ENCODE results near the gene SPSB2. TPM values are rescaled to one million over a fixed set of nuclear protein-coding genes. Genes with fewer than 3 reads are reported as not detected.
A peak's percentile ranks its signal among the peaks of the same experiment; 100 is the strongest.

SPSB2 gene
- total and polyA plus RNA-seq, 9 of the 15 experiments (the other 6 are each of a cell fraction or from before 2014, with no cell fraction given) = 0.10 to 10.6 (median 1.9) TPM

DNA sequence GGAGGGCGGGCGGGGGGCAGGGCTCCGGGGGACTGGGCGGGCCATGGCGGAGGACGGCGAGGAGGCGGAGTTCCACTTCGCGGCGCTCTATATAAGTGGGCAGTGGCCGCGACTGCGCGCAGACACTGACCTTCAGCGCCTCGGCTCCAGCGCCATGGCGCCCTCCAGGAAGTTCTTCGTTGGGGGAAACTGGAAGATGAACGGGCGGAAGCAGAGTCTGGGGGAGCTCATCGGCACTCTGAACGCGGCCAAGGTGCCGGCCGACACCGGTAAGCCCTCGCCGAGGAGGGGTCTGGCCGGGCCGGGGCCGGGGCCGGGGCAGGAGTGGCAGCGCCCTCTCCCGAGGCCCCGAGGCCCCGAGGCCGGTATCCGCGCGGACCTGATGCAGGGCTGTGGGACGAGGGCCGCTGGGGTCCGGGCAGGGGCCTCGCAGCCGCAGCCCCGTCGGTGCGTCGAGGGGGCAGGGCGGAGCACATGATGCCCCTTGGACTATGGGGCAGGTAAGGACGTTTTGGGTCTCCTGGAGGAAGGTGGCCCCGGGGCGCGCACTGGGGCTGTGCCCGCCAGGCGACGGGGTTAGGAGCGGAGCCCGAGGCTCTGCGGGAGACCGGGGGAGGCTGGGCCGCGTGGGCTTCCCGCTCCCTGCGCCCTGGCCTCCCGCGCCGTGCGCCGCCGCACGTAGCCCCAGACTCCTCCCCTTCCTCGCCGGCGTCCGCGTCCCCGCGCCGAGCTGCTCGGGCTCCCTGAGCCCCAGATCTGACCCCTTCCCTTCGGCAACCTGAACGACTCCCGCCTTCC lies 5.5 kb downstream of the SPSB2 start, which contains the start of gene TPI1 (continued):
- TF ChIP-seq, protein P1, sequence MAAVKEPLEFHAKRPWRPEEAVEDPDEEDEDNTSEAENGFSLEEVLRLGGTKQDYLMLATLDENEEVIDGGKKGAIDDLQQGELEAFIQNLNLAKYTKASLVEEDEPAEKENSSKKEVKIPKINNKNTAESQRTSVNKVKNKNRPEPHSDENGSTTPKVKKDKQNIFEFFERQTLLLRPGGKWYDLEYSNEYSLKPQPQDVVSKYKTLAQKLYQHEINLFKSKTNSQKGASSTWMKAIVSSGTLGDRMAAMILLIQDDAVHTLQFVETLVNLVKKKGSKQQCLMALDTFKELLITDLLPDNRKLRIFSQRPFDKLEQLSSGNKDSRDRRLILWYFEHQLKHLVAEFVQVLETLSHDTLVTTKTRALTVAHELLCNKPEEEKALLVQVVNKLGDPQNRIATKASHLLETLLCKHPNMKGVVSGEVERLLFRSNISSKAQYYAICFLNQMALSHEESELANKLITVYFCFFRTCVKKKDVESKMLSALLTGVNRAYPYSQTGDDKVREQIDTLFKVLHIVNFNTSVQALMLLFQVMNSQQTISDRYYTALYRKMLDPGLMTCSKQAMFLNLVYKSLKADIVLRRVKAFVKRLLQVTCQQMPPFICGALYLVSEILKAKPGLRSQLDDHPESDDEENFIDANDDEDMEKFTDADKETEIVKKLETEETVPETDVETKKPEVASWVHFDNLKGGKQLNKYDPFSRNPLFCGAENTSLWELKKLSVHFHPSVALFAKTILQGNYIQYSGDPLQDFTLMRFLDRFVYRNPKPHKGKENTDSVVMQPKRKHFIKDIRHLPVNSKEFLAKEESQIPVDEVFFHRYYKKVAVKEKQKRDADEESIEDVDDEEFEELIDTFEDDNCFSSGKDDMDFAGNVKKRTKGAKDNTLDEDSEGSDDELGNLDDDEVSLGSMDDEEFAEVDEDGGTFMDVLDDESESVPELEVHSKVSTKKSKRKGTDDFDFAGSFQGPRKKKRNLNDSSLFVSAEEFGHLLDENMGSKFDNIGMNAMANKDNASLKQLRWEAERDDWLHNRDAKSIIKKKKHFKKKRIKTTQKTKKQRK (IDR thresholded peaks at IDR 0.05; ENCODE audit: borderline replicate concordance, low read depth, low read length) = no peak
- TF ChIP-seq ZBTB17 (CRISPR knock-in tag; IDR thresholded peaks at IDR 0.05) (peak; percentile 53; the same call in 1 of the 2 replicates), ZNF644 (tag; IDR thresholded peaks at IDR 0.05; ENCODE audit: low read depth) (no peak), HNRNPH1 (optimal IDR thresholded peaks at IDR 0.05; ENCODE audit: low read depth, low read length) (no peak), ZBTB8A (IDR thresholded peaks at IDR 0.05; ENCODE audit: partially characterized antibody) (no peak), HDAC1 (IDR thresholded peaks at IDR 0.05) (peak in 1 of 2 experiments; percentile 41; a peak in 1 of 4 replicates)
- TF ChIP-seq, protein P2, sequence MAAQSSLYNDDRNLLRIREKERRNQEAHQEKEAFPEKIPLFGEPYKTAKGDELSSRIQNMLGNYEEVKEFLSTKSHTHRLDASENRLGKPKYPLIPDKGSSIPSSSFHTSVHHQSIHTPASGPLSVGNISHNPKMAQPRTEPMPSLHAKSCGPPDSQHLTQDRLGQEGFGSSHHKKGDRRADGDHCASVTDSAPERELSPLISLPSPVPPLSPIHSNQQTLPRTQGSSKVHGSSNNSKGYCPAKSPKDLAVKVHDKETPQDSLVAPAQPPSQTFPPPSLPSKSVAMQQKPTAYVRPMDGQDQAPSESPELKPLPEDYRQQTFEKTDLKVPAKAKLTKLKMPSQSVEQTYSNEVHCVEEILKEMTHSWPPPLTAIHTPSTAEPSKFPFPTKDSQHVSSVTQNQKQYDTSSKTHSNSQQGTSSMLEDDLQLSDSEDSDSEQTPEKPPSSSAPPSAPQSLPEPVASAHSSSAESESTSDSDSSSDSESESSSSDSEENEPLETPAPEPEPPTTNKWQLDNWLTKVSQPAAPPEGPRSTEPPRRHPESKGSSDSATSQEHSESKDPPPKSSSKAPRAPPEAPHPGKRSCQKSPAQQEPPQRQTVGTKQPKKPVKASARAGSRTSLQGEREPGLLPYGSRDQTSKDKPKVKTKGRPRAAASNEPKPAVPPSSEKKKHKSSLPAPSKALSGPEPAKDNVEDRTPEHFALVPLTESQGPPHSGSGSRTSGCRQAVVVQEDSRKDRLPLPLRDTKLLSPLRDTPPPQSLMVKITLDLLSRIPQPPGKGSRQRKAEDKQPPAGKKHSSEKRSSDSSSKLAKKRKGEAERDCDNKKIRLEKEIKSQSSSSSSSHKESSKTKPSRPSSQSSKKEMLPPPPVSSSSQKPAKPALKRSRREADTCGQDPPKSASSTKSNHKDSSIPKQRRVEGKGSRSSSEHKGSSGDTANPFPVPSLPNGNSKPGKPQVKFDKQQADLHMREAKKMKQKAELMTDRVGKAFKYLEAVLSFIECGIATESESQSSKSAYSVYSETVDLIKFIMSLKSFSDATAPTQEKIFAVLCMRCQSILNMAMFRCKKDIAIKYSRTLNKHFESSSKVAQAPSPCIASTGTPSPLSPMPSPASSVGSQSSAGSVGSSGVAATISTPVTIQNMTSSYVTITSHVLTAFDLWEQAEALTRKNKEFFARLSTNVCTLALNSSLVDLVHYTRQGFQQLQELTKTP (IDR thresholded peaks at IDR 0.05; ENCODE audit: low read depth in 1 of 2, partially characterized antibody in 2 of 2) = no peak

Measured in K562 (cell line).